Subcutaneous adipose tissue (tissue), 4 donors: ENCODE measurements around the gene RAPGEF1. TPM values are rescaled to one million over a fixed set of nuclear protein-coding genes. Genes with fewer than 3 reads are reported as not detected.

ENCODE experiments used
- total RNA-seq, 4 donors: library from RNA; depleted of rRNA; stranded (reverse); fragments of >200 nt; gene quantifications; one replicate each; pipeline ENCODE4 v1.1.0, GENCODE V29; 2016
- TF ChIP-seq, protein P1 (sequence below): fragments of 450-650 bp; IDR thresholded peaks from one replicate; pipeline ENCODE4 v1.5.1; 2016; ENCODE audit warnings: low read depth, mild to moderate bottlenecking, control low read depth, antibody characterized with exemption, moderate library complexity

The RAPGEF1 gene
- total RNA-seq, 4 donors from 2014 or later: 47.1 to 79.5 (median 61.4) TPM

DNA sequence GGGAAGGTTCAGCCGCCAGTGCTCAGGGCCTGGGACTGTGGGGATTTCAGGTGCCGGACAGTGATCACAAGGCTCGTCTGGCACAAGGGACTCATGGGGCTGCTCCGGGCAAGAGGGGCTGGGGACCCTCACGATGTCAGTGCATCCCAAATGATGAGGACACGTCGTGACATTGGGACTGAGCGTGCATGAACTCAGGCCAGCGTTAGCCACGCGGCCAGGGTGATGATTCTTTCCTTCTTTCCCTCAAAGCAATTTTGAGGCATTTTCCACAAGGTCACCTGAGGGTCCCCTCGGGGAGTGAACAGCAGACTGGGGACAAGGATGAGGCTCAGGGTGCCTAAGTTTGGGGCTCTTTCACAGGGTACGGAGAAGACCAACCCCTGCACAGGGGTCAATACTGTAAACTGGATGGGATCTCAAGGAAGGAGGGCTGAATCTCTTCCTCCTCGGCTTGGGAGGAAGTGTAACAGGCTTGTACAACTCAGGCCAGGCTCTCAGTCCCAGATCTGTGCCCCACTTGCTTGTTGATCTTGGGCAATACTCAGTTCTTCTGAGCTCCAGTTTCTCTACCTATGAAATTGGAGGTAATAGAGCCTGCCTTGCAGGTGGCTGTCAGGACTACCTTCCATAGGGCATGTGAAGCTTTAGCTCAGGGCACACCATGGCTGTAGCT lies 116.1 kb downstream of the RAPGEF1 start:
- TF ChIP-seq, protein P1, sequence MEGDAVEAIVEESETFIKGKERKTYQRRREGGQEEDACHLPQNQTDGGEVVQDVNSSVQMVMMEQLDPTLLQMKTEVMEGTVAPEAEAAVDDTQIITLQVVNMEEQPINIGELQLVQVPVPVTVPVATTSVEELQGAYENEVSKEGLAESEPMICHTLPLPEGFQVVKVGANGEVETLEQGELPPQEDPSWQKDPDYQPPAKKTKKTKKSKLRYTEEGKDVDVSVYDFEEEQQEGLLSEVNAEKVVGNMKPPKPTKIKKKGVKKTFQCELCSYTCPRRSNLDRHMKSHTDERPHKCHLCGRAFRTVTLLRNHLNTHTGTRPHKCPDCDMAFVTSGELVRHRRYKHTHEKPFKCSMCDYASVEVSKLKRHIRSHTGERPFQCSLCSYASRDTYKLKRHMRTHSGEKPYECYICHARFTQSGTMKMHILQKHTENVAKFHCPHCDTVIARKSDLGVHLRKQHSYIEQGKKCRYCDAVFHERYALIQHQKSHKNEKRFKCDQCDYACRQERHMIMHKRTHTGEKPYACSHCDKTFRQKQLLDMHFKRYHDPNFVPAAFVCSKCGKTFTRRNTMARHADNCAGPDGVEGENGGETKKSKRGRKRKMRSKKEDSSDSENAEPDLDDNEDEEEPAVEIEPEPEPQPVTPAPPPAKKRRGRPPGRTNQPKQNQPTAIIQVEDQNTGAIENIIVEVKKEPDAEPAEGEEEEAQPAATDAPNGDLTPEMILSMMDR: no peak

DNA sequence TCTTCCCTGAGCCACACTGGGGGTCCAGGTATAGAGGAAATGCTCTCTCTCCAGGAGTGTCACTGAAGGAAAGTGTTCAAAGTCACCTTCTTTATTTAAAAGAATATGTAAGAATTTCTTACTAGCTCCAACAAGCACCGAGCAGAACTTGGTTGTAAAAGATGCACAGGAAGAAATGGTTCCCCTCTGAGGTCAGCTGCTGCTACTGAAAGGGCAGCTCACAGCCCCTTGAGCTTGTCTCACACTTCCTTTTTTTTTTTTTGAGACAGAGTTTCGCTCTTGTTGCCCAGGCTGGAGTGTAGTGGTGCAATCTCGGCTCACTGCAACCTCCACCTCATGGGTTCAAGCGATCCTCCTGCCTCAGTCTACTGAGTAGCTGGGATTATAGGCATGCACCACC lies 117.4 kb downstream of the RAPGEF1 start:
- TF ChIP-seq, protein P1: no peak

DNA sequence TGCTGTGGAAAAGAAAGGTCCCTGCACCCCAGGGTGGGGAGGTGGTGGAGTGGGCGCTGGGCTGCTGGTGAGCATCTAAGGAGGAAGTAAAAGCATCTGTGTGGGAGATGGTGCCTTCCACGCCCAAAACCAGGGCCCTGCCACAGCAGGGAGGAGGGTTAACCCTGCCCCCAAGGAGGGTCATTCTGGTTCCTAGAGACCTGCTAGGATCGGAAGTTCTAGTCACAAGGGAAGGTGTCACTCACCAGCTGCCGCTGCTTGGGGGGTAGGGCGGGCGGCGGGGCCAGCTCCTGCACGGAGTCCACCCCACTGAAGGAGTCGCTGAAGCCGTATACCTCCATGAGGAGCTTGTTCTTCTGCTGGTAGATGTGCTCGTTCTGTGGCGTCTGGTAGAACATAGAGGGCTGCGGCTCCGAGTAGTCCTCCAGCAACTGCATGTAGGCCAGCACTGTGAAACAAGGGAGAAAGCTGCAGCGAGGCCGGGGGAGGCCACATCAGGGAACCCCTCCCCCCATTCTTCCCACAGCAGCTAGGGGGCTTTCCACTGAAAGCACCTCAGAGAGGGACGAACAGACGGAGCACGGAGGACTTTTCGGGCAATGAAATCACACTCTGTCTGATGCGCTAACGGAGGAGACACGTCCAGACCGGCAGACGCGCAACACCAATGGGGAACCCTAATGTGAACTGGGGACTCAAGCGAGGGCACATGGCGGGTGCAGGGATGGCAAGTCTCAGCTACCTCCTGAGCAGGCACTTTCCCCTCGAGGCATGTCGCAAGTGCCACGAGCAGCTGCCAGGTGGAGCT lies 118.1 kb downstream of the RAPGEF1 start:
- TF ChIP-seq, protein P1: no peak

DNA sequence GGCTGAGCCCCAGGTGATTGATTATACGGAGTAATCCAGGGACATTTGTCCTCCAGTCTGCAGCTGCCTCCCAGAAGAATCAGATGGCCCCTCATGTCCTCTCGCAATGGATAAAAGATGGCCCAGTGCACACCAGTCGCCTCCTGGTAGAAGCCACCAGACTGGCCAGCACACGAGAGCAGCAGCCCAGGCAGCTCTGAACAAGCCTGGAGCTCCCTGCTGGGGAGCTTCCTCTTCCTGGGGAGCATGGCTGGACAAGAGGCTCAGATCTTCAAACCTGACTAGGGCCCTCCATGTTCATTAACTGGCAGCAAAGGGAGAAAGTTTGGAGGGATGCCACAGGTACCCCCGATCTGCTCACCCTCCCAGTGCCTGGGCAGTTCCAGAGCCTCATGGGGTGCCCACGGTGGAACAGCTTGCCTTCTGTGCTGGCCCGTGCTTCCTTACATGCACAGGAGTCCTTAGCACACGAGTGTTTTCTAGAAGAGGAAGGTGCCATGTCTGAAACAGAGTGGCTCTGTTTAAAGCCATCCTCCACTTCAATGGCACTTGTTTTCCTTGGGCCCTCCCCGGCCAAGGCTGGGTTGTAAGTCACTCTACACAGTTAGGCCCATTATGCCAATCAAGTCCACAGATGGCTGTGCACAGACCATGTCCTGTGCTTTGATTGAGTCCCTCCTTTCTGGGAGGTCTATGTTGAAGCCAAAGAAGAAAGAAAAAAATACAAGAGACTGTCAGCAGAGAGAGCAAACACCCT lies 118.9 kb downstream of the RAPGEF1 start:
- TF ChIP-seq, protein P1: no peak

DNA sequence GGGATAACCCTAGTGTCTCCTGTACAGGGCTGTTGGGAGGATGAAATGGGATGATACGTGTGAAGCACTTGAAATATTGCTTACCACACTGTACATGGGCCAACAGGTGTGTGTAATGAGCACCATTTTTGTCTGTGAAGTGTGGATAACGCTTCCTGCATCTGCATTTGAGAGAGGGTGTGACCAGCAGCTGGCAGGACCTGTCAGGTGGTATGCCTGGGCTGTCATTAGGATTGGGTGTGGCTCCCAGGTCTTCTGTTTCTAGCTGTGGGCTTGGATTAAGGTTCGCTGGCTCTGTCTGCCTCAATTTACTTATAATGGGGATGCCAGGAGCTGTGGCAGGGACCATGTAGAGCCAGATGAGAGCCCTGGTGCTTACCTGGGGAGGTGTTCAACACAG lies 120.2 kb downstream of the RAPGEF1 start:
- TF ChIP-seq, protein P1: no peak

DNA sequence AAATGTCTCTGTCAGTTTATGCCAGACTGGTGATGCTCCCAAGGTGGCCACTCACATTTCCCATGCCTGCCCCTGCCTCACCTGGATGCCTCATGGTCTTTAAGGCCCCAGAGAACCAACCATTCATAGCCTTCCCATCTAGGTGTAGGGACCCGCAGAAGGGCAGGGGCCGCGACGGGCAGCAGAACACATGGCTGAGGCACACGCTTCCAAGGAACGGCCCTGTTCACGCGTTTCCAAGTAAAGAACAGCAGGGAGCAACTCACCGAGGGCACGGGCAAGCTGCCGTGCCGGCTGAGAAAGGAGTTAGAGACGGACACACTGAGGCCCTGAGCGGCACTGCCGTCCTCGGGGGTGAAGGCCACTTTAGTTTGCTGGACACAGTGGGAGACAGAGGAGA lies 121.1 kb downstream of the RAPGEF1 start:
- TF ChIP-seq, protein P1: no peak

DNA sequence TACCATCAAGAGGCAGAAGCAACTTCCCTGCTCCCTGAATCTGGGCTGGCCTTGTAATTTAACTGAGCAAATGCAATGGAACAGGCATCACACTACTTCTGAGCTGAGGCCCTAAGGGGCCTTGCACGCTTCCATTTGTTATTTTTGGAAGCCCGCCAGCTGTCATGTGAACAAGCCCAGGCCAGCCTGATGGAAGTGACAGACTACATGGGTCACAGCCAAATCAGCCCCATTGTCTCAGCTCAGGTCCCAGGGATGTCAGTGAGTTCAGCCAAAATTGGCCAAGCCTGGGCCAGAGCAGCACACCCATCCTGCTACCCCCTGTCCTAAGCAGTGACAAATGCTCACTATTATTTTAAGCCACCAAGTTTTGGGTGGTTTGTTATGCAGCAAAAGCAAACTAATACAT lies 121.8 kb downstream of the RAPGEF1 start:
- TF ChIP-seq, protein P1: no peak
